H1 (cell line): ENCODE data around the gene COL26A1. TPM values are rescaled to one million over a fixed set of nuclear protein-coding genes. Genes with fewer than 3 reads are reported as not detected.

Experiments used
- CREB1 ChIP-seq: IDR thresholded peaks from 2 replicates; pipeline ENCODE4 v1.6.1; 2012; ENCODE audit warnings: inconsistent platforms
- polyA plus RNA-seq, 7 experiments: library from polyadenylated mRNA; depleted of rRNA in 3 of 7; stranded (reverse) in 5 of 7; unstranded in 2 of 7; fragments of >200 nt in 5 of 7; fragments of 200-250 nt in 2 of 7; gene quantifications; 1 replicate in 5 of 7; 2 replicates in 1 of 7; 4 replicates in 1 of 7; pipeline versions ENCODE4 v1.2.1 to v1.2.3, GENCODE V29; 2011 to 2013; ENCODE audit warnings: missing spikeins in 2 of 7, mixed read lengths in 2 of 7
- total RNA-seq: library from RNA; stranded (reverse); fragmentation: NEBNext Ultra II Directional; extraction: Animal tissue kit (Norgen Biotek cat#: 25700); gene quantifications from 2 replicates; pipeline ENCODE4 v1.2.1, GENCODE V29; 2021

The COL26A1 gene
- total and polyA plus RNA-seq, 2 of the 8 experiments (the other 6 are each of a cell fraction or from before 2014, with no cell fraction given) = 51.1 to 68.8 TPM

- TF ChIP-seq CREB1 = no peak
Observed at GRCh38 chr7:101539784-101540183, 177.1 kb downstream of the COL26A1 start (continued).
